GM12878 (cell line): ENCODE results near the gene SRGAP1. TPM values are rescaled to one million over a fixed set of nuclear protein-coding genes. Genes with fewer than 3 reads are reported as not detected.

Source experiments
- CHD1 ChIP-seq: IDR thresholded peaks from 2 replicates; pipeline ENCODE4 v1.6.1; 2012; ENCODE audit warnings: low read depth, low read length, improper control_type of control experiment
- CHD2 ChIP-seq: IDR thresholded peaks from 2 replicates; pipeline ENCODE4 v1.6.1; 2011; ENCODE audit warnings: low read depth, low read length, improper control_type of control experiment, borderline replicate concordance
- CTCF ChIP-seq, 3 experiments: IDR thresholded peaks in 2 of 3; conservative IDR thresholded peaks in 1 of 3; 2 replicates each; pipeline ENCODE4 v1.5.1; 2011; ENCODE audit warnings: low read depth in 3 of 3, low read length in 3 of 3, mild to moderate bottlenecking in 3 of 3, control low read depth in 2 of 3, moderate library complexity in 2 of 3, inconsistent platforms in 1 of 3, mixed read lengths in 1 of 3; ENCODE audit not compliant: control insufficient read depth in 2 of 3, insufficient read depth in 1 of 3; ENCODE audit errors: extremely low read depth in 1 of 3
- EED ChIP-seq: sonication (generic); IDR thresholded peaks from 2 replicates; pipeline ENCODE4 v1.6.1; 2016; ENCODE audit warnings: antibody characterized with exemption, low read depth
- HDAC2 ChIP-seq: fragments of 200-600 bp; sonication (generic); IDR thresholded peaks from 2 replicates; pipeline ENCODE4 v1.6.1; 2017
- NKRF ChIP-seq: fragments of 450-650 bp; conservative IDR thresholded peaks from 2 replicates; pipeline ENCODE4 v1.6.1; 2017; ENCODE audit warnings: mild to moderate bottlenecking, moderate library complexity
- NRF1 ChIP-seq: conservative IDR thresholded peaks from 2 replicates; pipeline ENCODE4 v1.6.1; 2011; ENCODE audit warnings: mild to moderate bottlenecking, low read depth, low read length, improper control_type of control experiment
- PAX5 ChIP-seq: IDR thresholded peaks from 2 replicates; pipeline ENCODE4 v1.6.1; 2011; ENCODE audit warnings: low read depth, low read length, borderline replicate concordance
- SREBF1 ChIP-seq: IDR thresholded peaks from 2 replicates; pipeline ENCODE4 v1.6.1; 2012; ENCODE audit warnings: mild to moderate bottlenecking, low read length
- STAT3 ChIP-seq: IDR thresholded peaks from 2 replicates; pipeline ENCODE4 v1.6.1; 2011; ENCODE audit warnings: low read depth, low read length, improper control_type of control experiment
- ZBTB40 ChIP-seq: fragments of 450-650 bp; IDR thresholded peaks from 2 replicates; pipeline ENCODE4 v1.6.1; 2016; ENCODE audit warnings: mild to moderate bottlenecking, moderate library complexity, borderline replicate concordance
- polyA plus RNA-seq, 11 experiments: library from polyadenylated mRNA; depleted of rRNA in 4 of 11; unstranded in 6 of 11; stranded (reverse) in 5 of 11; fragments of >200 nt; fragmentation: Nextera tagmentation in 4 of 11; fragmentation: Illumina TruSeq in 1 of 11; extraction: Ambion mirVana in 4 of 11; extraction: Trizol in 1 of 11; gene quantifications; 1 replicate in 1 of 11; 2 replicates in 10 of 11; pipeline versions ENCODE4 v1.2.1 to v1.2.3, GENCODE V29; 2011 to 2016; ENCODE audit warnings: inconsistent platforms in 2 of 11, missing spikeins in 2 of 11, low read depth in 1 of 11
- total RNA-seq, 4 experiments: library from RNA; depleted of rRNA in 3 of 4; stranded (reverse); fragments of >200 nt in 3 of 4; fragmentation: Illumina TruSeq in 1 of 4; extraction: Trizol in 1 of 4; gene quantifications; 2 replicates each; pipeline versions ENCODE4 v1.2.1 to v1.2.3, GENCODE V29; 2013 to 2021

SRGAP1 gene
- total and polyA plus RNA-seq, 10 of the 15 experiments (the other 5 are each of a cell fraction or from before 2014, with no cell fraction given): 0.16 to 0.85 (median 0.46) TPM

GRCh38 chr12:63978519-63978918 lies 134.0 kb downstream of the SRGAP1 start (continued):
- TF ChIP-seq STAT3 (no peak), CHD2 (no peak), NRF1 (no peak), EED (no peak), HDAC2 (no peak), PAX5 (no peak), SREBF1 (no peak), NKRF (no peak), ZBTB40 (no peak), CTCF (IDR thresholded peaks at IDR 0.05 in 2 of 3, conservative IDR thresholded peaks at IDR 0.05 in 1 of 3; ENCODE audit: control insufficient read depth in 2 of 3, extremely low read depth in 1 of 3, insufficient read depth in 1 of 3, low read depth in 3 of 3, low read length in 3 of 3) (no peak), CHD1 (no peak)
- TF ChIP-seq, all 136 proteins: peak for 0
